ENCODE results near the gene RNF213.
A peak's percentile ranks its signal among the peaks of the same experiment; 100 is the strongest.

Gene RNF213

GRCh38 chr17:80441133-80441578 lies 180.5 kb downstream of the RNF213 start (continued):
- TF ChIP-seq SP3 (tag by site-specific recombination; IDR thresholded peaks at IDR 0.05) (no peak), GLIS2 (tag by site-specific recombination; IDR thresholded peaks at IDR 0.05) (peak; percentile 47; the same call in 1 of the 2 replicates), ZNF561 (tag by site-specific recombination; IDR thresholded peaks at IDR 0.05; ENCODE audit: borderline replicate concordance) (no peak), ZBTB48 (tag by site-specific recombination; IDR thresholded peaks at IDR 0.05) (no peak), SP2 (tag by site-specific recombination; IDR thresholded peaks at IDR 0.05) (peak; percentile 61), KLF17 (tag by site-specific recombination; IDR thresholded peaks at IDR 0.05) (no peak), GLIS1 (tag by site-specific recombination; IDR thresholded peaks at IDR 0.05) (peak; percentile 53; the same call in 1 of the 2 replicates), ZNF48 (tag by site-specific recombination; IDR thresholded peaks at IDR 0.05) (no peak)

- POLR2A ChIA-PET, result interaction anchor here (0.6 to 2.4 kb wide), 2 partner anchors 13 to 103 kb away, joined by 3 to 13 read pairs; partner anchors contain the start of gene RPTOR
- CTCF ChIA-PET, result interaction anchor here (0.7 kb wide), 1 partner anchor 468 kb away, joined by 6 read pairs; no protein-coding TSS in a partner anchor
- Histone ChIP-seq H3K4me3 (ENCODE audit: low read depth, low read length) (no peak overlapping the region), H3K9me3 (ENCODE audit: control insufficient read depth, insufficient read depth, low read depth, low read length) (no peaks in the 10 kb centered on the region), H3K36me3 (ENCODE audit: control insufficient read depth in 2 of 2, insufficient read depth in 1 of 2, low read length in 2 of 2) (no peaks in the 10 kb centered on the region), H3K27ac (ENCODE audit: extremely low read depth, low read depth, low read length) (no peak overlapping the region), H3K4me1 (ENCODE audit: control insufficient read depth, insufficient read depth, low read length) (no peaks in the 10 kb centered on the region)
- TF ChIP-seq ZNF19 (tag by site-specific recombination; IDR thresholded peaks at IDR 0.05; ENCODE audit: low read depth) (no peak), ZBTB6 (tag by site-specific recombination; IDR thresholded peaks at IDR 0.05) (no peak), ZNF404 (tag by site-specific recombination; IDR thresholded peaks at IDR 0.05) (no peak), ZNF157 (tag by site-specific recombination; IDR thresholded peaks at IDR 0.05) (no peak), ZSCAN5A (tag by site-specific recombination; IDR thresholded peaks at IDR 0.05) (no peak), ZNF555 (tag by site-specific recombination; conservative IDR thresholded peaks at IDR 0.05) (no peak)
These were observed 181.1 kb downstream of the RNF213 start for GRCh38 chr17:80441598-80442322.

GRCh38 chr17:80442323-80442659 lies 181.6 kb downstream of the RNF213 start:
- H3K4me1 ChIP-seq (ENCODE audit: control insufficient read depth, insufficient read depth, low read length), result no peaks in the 10 kb centered on the region
- H3K9me3 ChIP-seq (ENCODE audit: control insufficient read depth, insufficient read depth, low read depth, low read length), result no peaks in the 10 kb centered on the region
- no peak overlapping the region for H3K27ac ChIP-seq (ENCODE audit: extremely low read depth, low read depth, low read length)
- TF ChIP-seq SCRT1 (tag by site-specific recombination; IDR thresholded peaks at IDR 0.05; ENCODE audit: borderline replicate concordance) (no peak), ZNF169 (tag by site-specific recombination; IDR thresholded peaks at IDR 0.05) (no peak), ZNF501 (tag by site-specific recombination; IDR thresholded peaks at IDR 0.05) (no peak), ZNF549 (tag by site-specific recombination; IDR thresholded peaks at IDR 0.05) (no peak), ZFP69B (tag by site-specific recombination; IDR thresholded peaks at IDR 0.05) (no peak), ZNF155 (tag by site-specific recombination; IDR thresholded peaks at IDR 0.05) (no peak), ZNF518A (tag by site-specific recombination; conservative IDR thresholded peaks at IDR 0.05; ENCODE audit: low read depth) (no peak), ZNF350 (tag by site-specific recombination; IDR thresholded peaks at IDR 0.05) (no peak), BCL11B (tag by site-specific recombination; IDR thresholded peaks at IDR 0.05; ENCODE audit: low read depth) (no peak), ZNF76 (tag by site-specific recombination; IDR thresholded peaks at IDR 0.05; ENCODE audit: borderline replicate concordance, low read depth) (no peak)
- no peak overlapping the region for H3K4me3 ChIP-seq (ENCODE audit: low read depth, low read length)
- CTCF ChIA-PET, result interaction anchor here (0.6 kb wide), 1 partner anchor 310 kb away, joined by 4 read pairs; no protein-coding TSS in a partner anchor
- POLR2A ChIA-PET, result interaction anchor here (0.6 to 2.4 kb wide), 2 partner anchors 12 to 102 kb away, joined by 3 to 13 read pairs; partner anchors contain the start of gene RPTOR
- H3K36me3 ChIP-seq (ENCODE audit: control insufficient read depth in 2 of 2, insufficient read depth in 1 of 2, low read length in 2 of 2), result no peaks in the 10 kb centered on the region

Measured in HEK293 (cell line).